ENCODE results near the gene LMAN1L. TPM values are rescaled to one million over a fixed set of nuclear protein-coding genes. Genes with fewer than 3 reads are reported as not detected.

LMAN1L gene
- total and polyA plus RNA-seq, 2 of the 4 experiments (the other 2 are of a cell fraction), result not detected

GRCh38 chr15:74856537-74856936 lies 43.9 kb downstream of the LMAN1L start:
- Histone ChIP-seq H2BK120ac (ENCODE audit: low read depth, low read length) (no peak overlapping the region), H3K27ac (ENCODE audit: insufficient read depth, low read length) (no peak overlapping the region), H2AK9ac (replicated peaks; ENCODE audit: low read depth, low read length, poor library complexity) (no peak overlapping the region), H3K9ac (ENCODE audit: low read depth, low read length) (no peak overlapping the region), H2BK5ac (ENCODE audit: low read depth, low read length, poor library complexity, severe bottlenecking) (no peak overlapping the region), H4K8ac (ENCODE audit: low read depth in 2 of 2, low read length in 2 of 2) (no peak overlapping the region), H4K91ac (ENCODE audit: insufficient read depth, low read depth, low read length) (no peak overlapping the region), H2AFZ (replicated peaks; ENCODE audit: low read length, poor library complexity) (no peak overlapping the region), H3K56ac (ENCODE audit: extremely low read depth, insufficient read depth, low read length) (no peak overlapping the region), H2AK5ac (ENCODE audit: low read depth, low read length) (no peak overlapping the region), H4K20me1 (ENCODE audit: insufficient read depth, low read length) (peaks cover 59% of the 10 kb centered on the region), H3K4me3 (ENCODE audit: insufficient read depth, low read depth, low read length) (no peak overlapping the region), H3K18ac (ENCODE audit: low read depth, low read length) (no peak overlapping the region), H3K79me1 (ENCODE audit: low read depth in 1 of 2, low read length in 2 of 2) (peaks cover 23 to 58% of the 10 kb centered on the region in 2 experiments), H3K4me1 (ENCODE audit: control insufficient read depth, insufficient read depth, low read length) (no peaks in the 10 kb centered on the region), H3K14ac (replicated peaks; ENCODE audit: low read depth, low read length) (no peak overlapping the region), H3K23ac (ENCODE audit: low read depth, low read length) (no peak overlapping the region), H3K9me3 (ENCODE audit: control insufficient read depth, insufficient read depth, low read length) (no peaks in the 10 kb centered on the region), H3K4me2 (ENCODE audit: low read depth, low read length) (no peak overlapping the region), H3K9me1 (ENCODE audit: insufficient read depth, low read length) (peaks cover 10% of the 10 kb centered on the region; the same call in 1 of the 2 replicates), H2BK20ac (ENCODE audit: low read depth, low read length) (no peak overlapping the region), H3K4ac (ENCODE audit: low read depth, low read length) (no peak overlapping the region), H3K36me3 (ENCODE audit: control insufficient read depth, insufficient read depth, low read length) (peaks cover 33% of the 10 kb centered on the region), H2BK15ac (ENCODE audit: low read depth, low read length) (no peak overlapping the region), H4K5ac (ENCODE audit: low read depth, low read length) (no peak overlapping the region), H3K27me3 (ENCODE audit: control insufficient read depth, insufficient read depth, low read length) (no peaks in the 10 kb centered on the region)
- WGBS, 2 experiments (ENCODE audit: extremely low coverage in 2 of 2, insufficient read length in 1 of 2), result no CpG with 5 or more reads among the region's 1 CpG
- in situ Hi-C loops (cut with MboI; ENCODE audit: low sequenced_read_pairs), result no loop called here
- intact Hi-C loops (cut with micrococcal nuclease), result no loop called here
- TF ChIP-seq CTCF (conservative IDR thresholded peaks at IDR 0.05; ENCODE audit: low read depth, low read length) (no peak), RFX5 (IDR thresholded peaks at IDR 0.05; ENCODE audit: low read depth, low read length) (no peak), NFE2L2 (IDR thresholded peaks at IDR 0.05; ENCODE audit: low read depth, low read length) (no peak), BHLHE40 (IDR thresholded peaks at IDR 0.05; ENCODE audit: low read depth, low read length) (no peak), MAZ (IDR thresholded peaks at IDR 0.05; ENCODE audit: borderline replicate concordance, low read depth, low read length) (no peak), SMC3 (IDR thresholded peaks at IDR 0.05; ENCODE audit: low read depth, low read length) (no peak), MAFK (IDR thresholded peaks at IDR 0.05; ENCODE audit: low read depth, low read length) (no peak), ELK1 (IDR thresholded peaks at IDR 0.05; ENCODE audit: borderline replicate concordance, low read depth, low read length) (no peak), RAD21 (IDR thresholded peaks at IDR 0.05; ENCODE audit: low read length) (no peak), RCOR1 (IDR thresholded peaks at IDR 0.05; ENCODE audit: insufficient replicate concordance, low read length) (no peak), MXI1 (IDR thresholded peaks at IDR 0.05; ENCODE audit: borderline replicate concordance, low read depth, low read length) (no peak), POLR2A (IDR thresholded peaks at IDR 0.05; ENCODE audit: low read depth, low read length) (no peak), CHD1 (IDR thresholded peaks at IDR 0.05; ENCODE audit: low read depth, low read length) (no peak), USF2 (IDR thresholded peaks at IDR 0.05; ENCODE audit: low read depth, low read length) (no peak), FOS (IDR thresholded peaks at IDR 0.05; ENCODE audit: low read depth, low read length) (no peak)
- POLR2A ChIA-PET (ENCODE audit: unreplicated experiment), result no interaction called here
- CTCF ChIA-PET, result interaction anchor here (0.9 kb wide), 1 partner anchor 14 kb away, joined by 3 read pairs; no protein-coding TSS in a partner anchor
- no TSS peak for BruUV-seq (replicated peaks)
- dilution Hi-C loops (cut with HindIII; ENCODE audit: low sequenced_read_pairs, unreplicated experiment), result no loop called here
- ATAC-seq (ENCODE audit: low read depth) (no peak), DNase-seq (no peak)

All from IMR-90 (cell line).